Sigmoid colon (tissue), 7 donors: ENCODE results near the gene ECE2. TPM values are rescaled to one million over a fixed set of nuclear protein-coding genes. Genes with fewer than 3 reads are reported as not detected.

Experiments used
- DNase-seq: peaks from one replicate; pipeline ENCODE4 v3.0.0-alpha.2; 2019
- H3K27ac ChIP-seq, 4 donors: fragments of 200-600 bp; sonication (generic); one replicate each; pipeline ENCODE4 v1.5.1; 2016 to 2019; ENCODE audit warnings: mild to moderate bottlenecking in 1 of 4
- H3K27me3 ChIP-seq, 3 donors: fragments of 200-600 bp; sonication (generic); one replicate each; pipeline ENCODE4 v1.5.1; 2019; ENCODE audit warnings: mild to moderate bottlenecking in 1 of 3
- H3K36me3 ChIP-seq, 4 donors: fragments of 200-600 bp; sonication (generic); one replicate each; pipeline ENCODE4 v1.5.1; 2016 to 2019
- H3K4me1 ChIP-seq, 4 donors: fragments of 200-600 bp; sonication (generic); one replicate each; pipeline ENCODE4 v1.5.1; 2017 to 2019
- H3K4me3 ChIP-seq, 4 donors: fragments of 200-600 bp; sonication (generic); one replicate each; pipeline ENCODE4 v1.5.1; 2017 to 2019; ENCODE audit warnings: mild to moderate bottlenecking in 2 of 4, moderate library complexity in 1 of 4
- H3K9me3 ChIP-seq, 4 donors: fragments of 200-600 bp in 3 of 4; sonication (generic) in 3 of 4; one replicate each; pipeline versions ENCODE4 v1.5.1 to v1.6.1; 2013 to 2019
- EP300 ChIP-seq, 4 donors: sonication (generic); formaldehyde crosslinking; IDR thresholded peaks; one replicate each; pipeline ENCODE4 v1.6.1; 2017; ENCODE audit warnings: antibody characterized with exemption in 4 of 4
- POLR2A ChIP-seq, 2 donors: fragments of 450-650 bp; IDR thresholded peaks; one replicate each; pipeline ENCODE4 v1.6.1; 2016; ENCODE audit warnings: antibody characterized with exemption in 2 of 2, mild to moderate bottlenecking in 2 of 2, moderate library complexity in 2 of 2
- POLR2AphosphoS5 ChIP-seq, 4 donors: sonication (generic); formaldehyde crosslinking; IDR thresholded peaks; one replicate each; pipeline ENCODE4 v1.6.1; 2017; ENCODE audit warnings: antibody characterized with exemption in 4 of 4
- WGBS, 2 donors: extraction: QIAGEN DNeasy Blood & Tissue Kit; methylation state at CpG; one replicate each; pipeline ENCODE4 v1.1.7; 2013; 5-methylcytosine and 5-hydroxymethylcytosine counted together
- intact Hi-C: fragments of 100-400 bp; cut with DNase I; formaldehyde crosslinking; loops from one replicate; pipeline ENCODE4 v1.15.1; 2023
- polyA plus RNA-seq, 3 donors: library from polyadenylated mRNA; stranded (reverse); fragments of 200-250 nt; gene quantifications; one replicate each; pipeline ENCODE4 v1.2.3, GENCODE V29; 2013
- total RNA-seq, 4 donors: library from RNA; depleted of rRNA; stranded (reverse); fragments of >200 nt; gene quantifications; one replicate each; pipeline ENCODE4 v1.1.0, GENCODE V29; 2016
- TF ChIP-seq, protein P1 (sequence below), 4 experiments: fragments of 450-650 bp in 3 of 4; fragments of 200-600 bp in 1 of 4; IDR thresholded peaks; one replicate each; pipeline ENCODE4 v1.5.1; 2016 to 2019; ENCODE audit warnings: antibody characterized with exemption in 4 of 4, mild to moderate bottlenecking in 3 of 4, moderate library complexity in 2 of 4
- donor health status: healthy with polysubstance abuse.
- donor health status: Bipolar disorder and iron deficiency.
- donor health status: healthy.

The ECE2 gene
- total and polyA plus RNA-seq, 7 donors, result 0.49 to 2.9 (median 1.1) TPM; not detected in 2

- no peak for TF ChIP-seq EP300 (IDR thresholded peaks at IDR 0.05)
- no peak for TF ChIP-seq POLR2AphosphoS5 (IDR thresholded peaks at IDR 0.05)
- no peak for TF ChIP-seq POLR2A (IDR thresholded peaks at IDR 0.05)
- TF ChIP-seq, protein P1, sequence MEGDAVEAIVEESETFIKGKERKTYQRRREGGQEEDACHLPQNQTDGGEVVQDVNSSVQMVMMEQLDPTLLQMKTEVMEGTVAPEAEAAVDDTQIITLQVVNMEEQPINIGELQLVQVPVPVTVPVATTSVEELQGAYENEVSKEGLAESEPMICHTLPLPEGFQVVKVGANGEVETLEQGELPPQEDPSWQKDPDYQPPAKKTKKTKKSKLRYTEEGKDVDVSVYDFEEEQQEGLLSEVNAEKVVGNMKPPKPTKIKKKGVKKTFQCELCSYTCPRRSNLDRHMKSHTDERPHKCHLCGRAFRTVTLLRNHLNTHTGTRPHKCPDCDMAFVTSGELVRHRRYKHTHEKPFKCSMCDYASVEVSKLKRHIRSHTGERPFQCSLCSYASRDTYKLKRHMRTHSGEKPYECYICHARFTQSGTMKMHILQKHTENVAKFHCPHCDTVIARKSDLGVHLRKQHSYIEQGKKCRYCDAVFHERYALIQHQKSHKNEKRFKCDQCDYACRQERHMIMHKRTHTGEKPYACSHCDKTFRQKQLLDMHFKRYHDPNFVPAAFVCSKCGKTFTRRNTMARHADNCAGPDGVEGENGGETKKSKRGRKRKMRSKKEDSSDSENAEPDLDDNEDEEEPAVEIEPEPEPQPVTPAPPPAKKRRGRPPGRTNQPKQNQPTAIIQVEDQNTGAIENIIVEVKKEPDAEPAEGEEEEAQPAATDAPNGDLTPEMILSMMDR (IDR thresholded peaks at IDR 0.05), result no peak
- Histone ChIP-seq H3K9me3 (no peaks in the 10 kb centered on the region), H3K27me3 (no peaks in the 10 kb centered on the region), H3K27ac (peak overlapping the region in 3 of 4 donors; percentile 61 to 100 (median 99)), H3K4me1 (peaks cover 3 to 35% (median 32%) of the 10 kb centered on the region in 4 donors), H3K36me3 (peaks cover 31 to 67% (median 64%) of the 10 kb centered on the region in 4 donors), H3K4me3 (no peak overlapping the region)
- intact Hi-C loops, result loop anchor here (10.0 kb wide), 1 partner anchor 699 kb away; the partner anchor contains the start of gene KLHL24
- 83 to 89% methylated on average over 3 of the region's 3 CpGs for WGBS, 2 donors
- no peak for DNase-seq
Measured at GRCh38 chr3:184333700-184334099, 57.9 kb downstream of the ECE2 start.

GRCh38 chr3:184334470-184335158 lies 58.8 kb downstream of the ECE2 start:
- intact Hi-C loops, result loop anchor here (1.0 to 10.0 kb wide), 2 partner anchors 14 to 700 kb away; partner anchors contain the start of gene KLHL24
- no peak overlapping the region for H3K4me3 ChIP-seq
- WGBS, 2 donors, result 79 to 82% methylated on average over 15 of the region's 15 CpGs
- TF ChIP-seq, protein P1 (IDR thresholded peaks at IDR 0.05), result no peak
- TF ChIP-seq EP300 (IDR thresholded peaks at IDR 0.05) (no peak), POLR2A (IDR thresholded peaks at IDR 0.05) (no peak), POLR2AphosphoS5 (IDR thresholded peaks at IDR 0.05) (no peak)
- no peak for DNase-seq
- no peaks in the 10 kb centered on the region for H3K9me3 ChIP-seq
- peak overlapping the region; percentile 95 to 100 (median 99) for H3K27ac ChIP-seq
- no peaks in the 10 kb centered on the region for H3K27me3 ChIP-seq
- H3K36me3 ChIP-seq, result peaks cover 22 to 58% (median 54%) of the 10 kb centered on the region in 4 donors
- peaks cover 3 to 45% (median 41%) of the 10 kb centered on the region in 4 donors for H3K4me1 ChIP-seq

- peaks cover 3 to 48% (median 45%) of the 10 kb centered on the region in 4 donors for H3K4me1 ChIP-seq
- H3K27me3 ChIP-seq, result no peaks in the 10 kb centered on the region
- WGBS, 2 donors, result 36 to 51% methylated on average over 4 of the region's 4 CpGs
- no peak for DNase-seq
- H3K9me3 ChIP-seq, result no peaks in the 10 kb centered on the region
- intact Hi-C loops, result loop anchor here (1.0 to 10.0 kb wide), 2 partner anchors 15 to 700 kb away; partner anchors contain the start of gene KLHL24
- H3K27ac ChIP-seq, result peak overlapping the region; percentile 95 to 100 (median 99)
- peaks cover 17 to 51% (median 48%) of the 10 kb centered on the region in 4 donors for H3K36me3 ChIP-seq
- TF ChIP-seq, protein P1 (IDR thresholded peaks at IDR 0.05), result no peak
- H3K4me3 ChIP-seq, result peak overlapping the region in 3 of 4 donors; percentile 86 to 97 (median 87)
Measured at GRCh38 chr3:184335291-184335660, 59.5 kb downstream of the ECE2 start.

DNA sequence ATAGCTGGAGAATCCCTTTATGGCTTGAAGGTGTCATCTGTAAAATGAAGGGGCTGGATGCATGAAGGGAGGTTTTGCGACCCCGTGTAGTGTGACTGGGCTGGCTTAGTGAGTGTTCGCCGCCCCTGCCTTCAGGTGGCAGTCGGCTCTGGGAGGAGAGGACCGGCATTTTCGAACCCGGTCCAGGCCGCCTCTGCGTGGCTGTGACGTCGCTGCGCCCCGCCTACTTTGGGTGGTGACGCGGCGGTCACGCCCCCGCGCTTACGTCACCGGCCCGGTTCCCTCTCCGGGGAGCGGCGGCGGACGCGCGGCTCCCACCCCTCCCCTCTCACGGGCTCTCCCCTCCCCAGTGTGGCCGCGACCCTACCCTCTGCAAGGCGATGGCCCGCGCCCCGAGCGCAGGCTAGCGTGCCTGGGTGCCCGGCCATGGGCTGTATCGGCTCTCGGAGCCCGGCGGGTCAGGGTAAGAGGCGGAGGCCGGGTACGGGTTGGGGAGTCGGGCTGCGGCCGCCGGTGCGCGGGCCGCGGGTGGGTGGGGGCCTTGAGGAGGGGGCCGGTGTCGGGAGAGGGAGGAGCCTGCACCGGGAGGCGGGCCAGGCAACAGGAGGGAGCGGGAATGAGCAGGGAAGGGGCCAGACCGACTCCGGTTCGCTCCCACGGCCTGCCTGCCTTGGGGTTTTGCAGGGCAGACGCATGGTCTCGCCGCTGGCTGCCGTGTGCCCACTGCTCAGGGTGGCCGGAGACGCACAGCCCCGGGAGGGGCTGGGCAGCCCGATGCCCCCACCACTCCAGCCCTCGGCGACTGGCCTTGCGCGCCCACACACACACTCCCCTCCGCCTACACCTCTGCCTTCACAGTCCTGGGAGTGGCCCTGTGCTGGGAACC lies 60.1 kb downstream of the ECE2 start:
- Histone ChIP-seq H3K27me3 (no peaks in the 10 kb centered on the region), H3K4me1 (peaks cover 3 to 48% (median 45%) of the 10 kb centered on the region in 4 donors), H3K27ac (peak overlapping the region; percentile 95 to 100 (median 99)), H3K9me3 (no peaks in the 10 kb centered on the region), H3K36me3 (peaks cover 12 to 45% (median 41%) of the 10 kb centered on the region in 4 donors), H3K4me3 (peak overlapping the region; percentile 73 to 97 (median 86))
- TF ChIP-seq, protein P1 (IDR thresholded peaks at IDR 0.05), result no peak
- peak in 2 of 4 donors; percentile 20 to 63 for TF ChIP-seq EP300 (IDR thresholded peaks at IDR 0.05)
- TF ChIP-seq POLR2AphosphoS5 (IDR thresholded peaks at IDR 0.05), result peak; percentile 96 to 99 (median 98)
- peak; percentile 78 to 90 for TF ChIP-seq POLR2A (IDR thresholded peaks at IDR 0.05)
- intact Hi-C loops, result loop anchor here (1.0 to 10.0 kb wide), 2 partner anchors 16 to 701 kb away; partner anchors contain the start of gene KLHL24
- 1% methylated on average over 77 of the region's 77 CpGs for WGBS, 2 donors
- peak; percentile 94 for DNase-seq
